ENCODE results near the gene SLC38A5. TPM values are rescaled to one million over a fixed set of nuclear protein-coding genes. Genes with fewer than 3 reads are reported as not detected.

The SLC38A5 gene
- total and polyA plus RNA-seq, 2 donors (not counting 3 experiments of a cell fraction or from before 2014, with no cell fraction given): 21.6 to 28.8 TPM

- intact Hi-C loops (cut with micrococcal nuclease) (no loop called here), dilution Hi-C loops (cut with MboI; ENCODE audit: extremely low pct_ligation_motif_present, low sequenced_read_pairs) (no loop called here)
- no peaks in the 10 kb centered on the region for H3K79me2 ChIP-seq (ENCODE audit: control insufficient read depth, insufficient read depth, low read length)
- H3K27ac ChIP-seq (ENCODE audit: insufficient read depth, low read depth, low read length): no peak overlapping the region
- no peak overlapping the region for H2AFZ ChIP-seq (ENCODE audit: low read depth, low read length)
- no peaks in the 10 kb centered on the region for H3K36me3 ChIP-seq (ENCODE audit: control insufficient read depth in 2 of 2, extremely low read depth in 1 of 2, insufficient read depth in 2 of 2, low read length in 2 of 2)
- CTCF ChIA-PET: no interaction called here
- H3K4me2 ChIP-seq (ENCODE audit: insufficient read depth, low read length): no peak overlapping the region
- H3K4me1 ChIP-seq (ENCODE audit: control insufficient read depth, extremely low read depth, insufficient read depth, low read length): peaks cover 8% of the 10 kb centered on the region
- no peak overlapping the region for H3K9ac ChIP-seq (replicated peaks; ENCODE audit: extremely low read depth, insufficient read depth, low read length)
- no peaks in the 10 kb centered on the region for H3K27me3 ChIP-seq (ENCODE audit: control insufficient read depth in 2 of 2, insufficient read depth in 2 of 2, low read length in 2 of 2)
- no peaks in the 10 kb centered on the region for H3K9me1 ChIP-seq (replicated peaks; ENCODE audit: control insufficient read depth, extremely low read depth, insufficient read depth, low read length)
- H4K20me1 ChIP-seq (replicated peaks; ENCODE audit: control insufficient read depth, extremely low read depth, insufficient read depth, low read length): no peaks in the 10 kb centered on the region
- H3K9me3 ChIP-seq (replicated peaks; ENCODE audit: control insufficient read depth, insufficient read depth, low read length): no peaks in the 10 kb centered on the region
- H3K4me3 ChIP-seq (replicated peaks in 1 of 3; ENCODE audit: insufficient read depth in 1 of 3, low read depth in 1 of 3, low read length in 3 of 3): no peak overlapping the region
- FAIRE-seq (no peak), DNase-seq (ENCODE audit: low read depth, low spot score) (no peak)
- no TSS peak for BruUV-seq (replicated peaks)
- TF ChIP-seq FOS (IDR thresholded peaks at IDR 0.05; ENCODE audit: borderline replicate concordance, insufficient read depth, low read length) (no peak), GATA2 (IDR thresholded peaks at IDR 0.05; ENCODE audit: insufficient read depth, insufficient read length, low read depth, low read length) (no peak), MAX (IDR thresholded peaks at IDR 0.05; ENCODE audit: insufficient read depth, insufficient read length) (no peak), POLR2A (IDR thresholded peaks at IDR 0.05; ENCODE audit: low read depth, low read length) (no peak), POLR2AphosphoS5 (IDR thresholded peaks at IDR 0.05; ENCODE audit: insufficient read depth, low read depth, low read length) (no peak), MYC (IDR thresholded peaks at IDR 0.05; ENCODE audit: low read depth, low read length) (no peak)
- POLR2A ChIA-PET: no interaction called here
Measured at GRCh38 chrX:48497871-48498270, 27.8 kb upstream of the SLC38A5 start.

- Histone ChIP-seq H3K4me1 (ENCODE audit: control insufficient read depth, extremely low read depth, insufficient read depth, low read length) (peaks cover 14% of the 10 kb centered on the region), H4K20me1 (replicated peaks; ENCODE audit: control insufficient read depth, extremely low read depth, insufficient read depth, low read length) (no peaks in the 10 kb centered on the region), H2AFZ (ENCODE audit: low read depth, low read length) (no peak overlapping the region), H3K9me3 (replicated peaks; ENCODE audit: control insufficient read depth, insufficient read depth, low read length) (no peaks in the 10 kb centered on the region), H3K9ac (replicated peaks; ENCODE audit: extremely low read depth, insufficient read depth, low read length) (no peak overlapping the region), H3K4me3 (replicated peaks in 1 of 3; ENCODE audit: insufficient read depth in 1 of 3, low read depth in 1 of 3, low read length in 3 of 3) (no peak overlapping the region), H3K9me1 (replicated peaks; ENCODE audit: control insufficient read depth, extremely low read depth, insufficient read depth, low read length) (no peaks in the 10 kb centered on the region), H3K27me3 (ENCODE audit: control insufficient read depth in 2 of 2, insufficient read depth in 2 of 2, low read length in 2 of 2) (no peaks in the 10 kb centered on the region), H3K36me3 (ENCODE audit: control insufficient read depth in 2 of 2, extremely low read depth in 1 of 2, insufficient read depth in 2 of 2, low read length in 2 of 2) (no peaks in the 10 kb centered on the region), H3K4me2 (ENCODE audit: insufficient read depth, low read length) (no peak overlapping the region), H3K79me2 (ENCODE audit: control insufficient read depth, insufficient read depth, low read length) (no peaks in the 10 kb centered on the region), H3K27ac (ENCODE audit: insufficient read depth, low read depth, low read length) (no peak overlapping the region)
- FAIRE-seq (no peak), DNase-seq (ENCODE audit: low read depth, low spot score) (no peak)
- TF ChIP-seq JUN (IDR thresholded peaks at IDR 0.05; ENCODE audit: borderline replicate concordance, insufficient read depth, insufficient read length, low read depth) (no peak), FOS (IDR thresholded peaks at IDR 0.05; ENCODE audit: borderline replicate concordance, insufficient read depth, low read length) (no peak), MAX (IDR thresholded peaks at IDR 0.05; ENCODE audit: insufficient read depth, insufficient read length) (no peak), MYC (IDR thresholded peaks at IDR 0.05; ENCODE audit: low read depth, low read length) (no peak), POLR2AphosphoS5 (IDR thresholded peaks at IDR 0.05; ENCODE audit: insufficient read depth, low read depth, low read length) (no peak), POLR2A (IDR thresholded peaks at IDR 0.05; ENCODE audit: low read depth, low read length) (no peak), CTCF (IDR thresholded peaks at IDR 0.05; ENCODE audit: extremely low read depth in 1 of 2, insufficient read depth in 1 of 2, low read depth in 1 of 2, low read length in 2 of 2) (no peak), EZH2 (IDR thresholded peaks at IDR 0.05; ENCODE audit: borderline replicate concordance, low read depth, low read length, severe bottlenecking) (no peak), GATA2 (IDR thresholded peaks at IDR 0.05; ENCODE audit: insufficient read depth, insufficient read length, low read depth, low read length) (no peak)
- intact Hi-C loops (cut with micrococcal nuclease) (no loop called here), dilution Hi-C loops (cut with MboI; ENCODE audit: extremely low pct_ligation_motif_present, low sequenced_read_pairs) (no loop called here)
- ChIA-PET POLR2A (no interaction called here), CTCF (no interaction called here)
- no TSS peak for BruUV-seq (replicated peaks)
Measured at GRCh38 chrX:48496660-48497059, 26.6 kb upstream of the SLC38A5 start.
